HepG2 (cell line): ENCODE data around the gene PXT1. TPM values are rescaled to one million over a fixed set of nuclear protein-coding genes. Genes with fewer than 3 reads are reported as not detected.

ENCODE experiments used
- ATF7-NPFF ChIP-seq: sonication (generic); formaldehyde crosslinking; IDR thresholded peaks from 2 replicates; pipeline ENCODE4 v1.8.1; 2023; ENCODE audit warnings: mild to moderate bottlenecking, low read depth, missing genetic modification reagents, moderate library complexity
- DNMT3B ChIP-seq: conservative IDR thresholded peaks from 2 replicates; pipeline ENCODE4 v1.6.1; 2016; ENCODE audit warnings: missing biosample characterization, control low read depth
- FOXA1 ChIP-seq, 2 experiments: fragments of 450-650 bp in 1 of 2; sonication (generic) in 1 of 2; formaldehyde crosslinking in 1 of 2; IDR thresholded peaks; 2 replicates each; pipeline versions ENCODE4 v1.4.0 to v1.6.1; 2016 to 2020; ENCODE audit warnings: missing genetic modification reagents in 1 of 2
- HCFC1 ChIP-seq: fragments of 150-350 bp; IDR thresholded peaks from 2 replicates; pipeline ENCODE4 v1.6.1; 2014; ENCODE audit warnings: low read depth, low read length
- HDAC1 ChIP-seq: sonication (generic); formaldehyde crosslinking; IDR thresholded peaks from 2 replicates; pipeline ENCODE4 v1.5.1; 2020; ENCODE audit warnings: mild to moderate bottlenecking, missing genetic modification reagents
- HDAC6 ChIP-seq: fragments of 200-600 bp; sonication (generic); IDR thresholded peaks from 2 replicates; pipeline ENCODE4 v1.7.0; 2017; ENCODE audit warnings: mild to moderate bottlenecking, antibody characterized with exemption, low read length, low read depth
- IKZF5 ChIP-seq: IDR thresholded peaks from 2 replicates; pipeline ENCODE4 v1.6.1; 2018; ENCODE audit warnings: missing genetic modification reagents, mild to moderate bottlenecking, missing compliant biosample characterization
- JUND ChIP-seq: sonication (generic); formaldehyde crosslinking; IDR thresholded peaks from 2 replicates; pipeline ENCODE4 v1.8.0; 2022; ENCODE audit warnings: mild to moderate bottlenecking, missing genetic modification reagents
- MED13 ChIP-seq: sonication (generic); formaldehyde crosslinking; IDR thresholded peaks from 2 replicates; pipeline ENCODE4 v1.5.0; 2020; ENCODE audit warnings: missing genetic modification reagents
- MIXL1 ChIP-seq: IDR thresholded peaks from 2 replicates; pipeline ENCODE4 v1.6.1; 2016
- MXI1 ChIP-seq: IDR thresholded peaks from 3 replicates; pipeline ENCODE4 v1.6.1; 2012; ENCODE audit warnings: low read depth, low read length, inconsistent platforms, borderline replicate concordance
- NFIC ChIP-seq: IDR thresholded peaks from 2 replicates; pipeline ENCODE4 v1.6.1; 2012; ENCODE audit warnings: mild to moderate bottlenecking, low read length, inconsistent platforms
- PBX2 ChIP-seq: IDR thresholded peaks from 2 replicates; pipeline ENCODE4 v1.6.1; 2016; ENCODE audit warnings: control low read depth
- POLR2AphosphoS2 ChIP-seq: IDR thresholded peaks from 2 replicates; pipeline ENCODE4 v1.6.1; 2011; ENCODE audit warnings: low read depth, low read length, improper control_type of control experiment
- POLR2AphosphoS5 ChIP-seq: IDR thresholded peaks from 2 replicates; pipeline ENCODE4 v1.6.1; 2012; ENCODE audit warnings: low read depth, low read length
- RFX3 ChIP-seq: IDR thresholded peaks from 2 replicates; pipeline ENCODE4 v1.6.1; 2016; ENCODE audit warnings: missing biosample characterization, missing genetic modification reagents
- SETDB1 ChIP-seq: sonication (generic); formaldehyde crosslinking; IDR thresholded peaks from 2 replicates; pipeline ENCODE4 v1.5.1; 2020; ENCODE audit warnings: missing genetic modification reagents, mild to moderate bottlenecking, borderline replicate concordance
- SRY ChIP-seq: sonication (generic); formaldehyde crosslinking; IDR thresholded peaks from 2 replicates; pipeline ENCODE4 v1.8.0; 2022; ENCODE audit warnings: mild to moderate bottlenecking, missing genetic modification reagents
- TFDP1 ChIP-seq: IDR thresholded peaks from 2 replicates; pipeline ENCODE4 v1.6.1; 2016; ENCODE audit warnings: missing compliant biosample characterization, missing genetic modification reagents, borderline replicate concordance
- ZBTB1 ChIP-seq: sonication (generic); formaldehyde crosslinking; IDR thresholded peaks from 2 replicates; pipeline ENCODE4 v1.4.0; 2020; ENCODE audit warnings: missing genetic modification reagents, borderline replicate concordance
- ZFP1 ChIP-seq: IDR thresholded peaks from 2 replicates; pipeline ENCODE4 v1.6.1; 2016
- ZNF263 ChIP-seq: sonication (generic); formaldehyde crosslinking; IDR thresholded peaks from 2 replicates; pipeline ENCODE4 v1.4.0; 2020; ENCODE audit warnings: missing genetic modification reagents
- ZNF335 ChIP-seq: sonication (generic); formaldehyde crosslinking; IDR thresholded peaks from 2 replicates; pipeline ENCODE4 v1.4.0; 2020; ENCODE audit warnings: missing genetic modification reagents
- ZNF432 ChIP-seq: sonication (generic); formaldehyde crosslinking; IDR thresholded peaks from 2 replicates; pipeline ENCODE4 v1.5.0; 2020; ENCODE audit warnings: missing genetic modification reagents, mild to moderate bottlenecking, borderline replicate concordance
- ZNF550 ChIP-seq: sonication (generic); formaldehyde crosslinking; IDR thresholded peaks from 2 replicates; pipeline ENCODE4 v1.4.0; 2020; ENCODE audit warnings: mild to moderate bottlenecking, missing genetic modification reagents, borderline replicate concordance
- ZNF614 ChIP-seq: IDR thresholded peaks from 2 replicates; pipeline ENCODE4 v1.6.1; 2018; ENCODE audit warnings: missing biosample characterization, missing genetic modification reagents, inconsistent platforms, borderline replicate concordance
- ZNF746 ChIP-seq: sonication (generic); formaldehyde crosslinking; IDR thresholded peaks from 2 replicates; pipeline ENCODE4 v1.8.0; 2022; ENCODE audit warnings: mild to moderate bottlenecking, missing genetic modification reagents
- ZNF790 ChIP-seq: sonication (generic); formaldehyde crosslinking; IDR thresholded peaks from 2 replicates; pipeline ENCODE4 v1.8.0; 2022; ENCODE audit warnings: missing genetic modification reagents, mild to moderate bottlenecking, borderline replicate concordance
- polyA plus RNA-seq, 8 experiments: library from polyadenylated mRNA; depleted of rRNA in 3 of 8; stranded (reverse) in 7 of 8; unstranded in 1 of 8; fragments of >200 nt; fragmentation: Illumina TruSeq in 4 of 8; extraction: Trizol in 4 of 8; gene quantifications; 2 replicates each; pipeline versions ENCODE4 v1.2.1 to v1.2.3, GENCODE V29; 2011 to 2016; ENCODE audit warnings: low read depth in 4 of 8, missing spikeins in 1 of 8, mixed read lengths in 1 of 8; ENCODE audit not compliant: insufficient read depth in 1 of 8
- total RNA-seq, 5 experiments: library from RNA; depleted of rRNA; stranded (reverse); fragments of >200 nt; fragmentation: Illumina TruSeq; extraction: Trizol; gene quantifications; 2 replicates each; pipeline ENCODE4 v1.2.3, GENCODE V29; 2016; ENCODE audit warnings: low read depth in 1 of 5

The PXT1 gene
- total and polyA plus RNA-seq, 2 of the 13 experiments (the other 11 are each of a cell fraction or from before 2014, with no cell fraction given) = 0.04 TPM; not detected in 1

- no peak for TF ChIP-seq ZBTB1 (CRISPR knock-in tag)
- TF ChIP-seq ZNF614 (CRISPR knock-in tag) = no peak
- no peak for TF ChIP-seq POLR2AphosphoS5
- no peak for TF ChIP-seq HDAC6
- no peak for TF ChIP-seq ZNF746 (CRISPR knock-in tag)
- TF ChIP-seq RFX3 (CRISPR knock-in tag) = no peak; the same call in 1 of the 2 replicates
- no peak for TF ChIP-seq ZNF550
- TF ChIP-seq HDAC1 (CRISPR knock-in tag) = 0 out of 2 replicates have a peak, but pooled peaks have one; percentile 25
- no peak for TF ChIP-seq POLR2AphosphoS2
- 0 out of 2 replicates have a peak, but pooled peaks have one; percentile 15 for TF ChIP-seq MIXL1 (CRISPR knock-in tag)
- TF ChIP-seq ZNF263 (CRISPR knock-in tag) = no peak
- TF ChIP-seq SRY (CRISPR knock-in tag) = no peak
- TF ChIP-seq FOXA1 (IDR thresholded peaks at IDR 0.05) = no peak
- 0 out of 2 replicates have a peak, but pooled peaks have one; percentile 14 for TF ChIP-seq FOXA1 (CRISPR knock-in tag; IDR thresholded peaks at IDR 0.05)
- TF ChIP-seq ZNF790 (CRISPR knock-in tag) = no peak
- TF ChIP-seq MXI1 = 0 out of 3 replicates have a peak, but pooled peaks have one; percentile 42
- TF ChIP-seq HCFC1 = no peak
- TF ChIP-seq PBX2 (CRISPR knock-in tag) = peak; percentile 50; the same call in 1 of the 2 replicates
- TF ChIP-seq IKZF5 = no peak
- TF ChIP-seq SETDB1 (CRISPR knock-in tag) = no peak
- TF ChIP-seq JUND (CRISPR knock-in tag) = no peak
- TF ChIP-seq DNMT3B = no peak
- no peak for TF ChIP-seq TFDP1 (CRISPR knock-in tag)
- no peak for TF ChIP-seq ATF7-NPFF (CRISPR knock-in tag)
- no peak for TF ChIP-seq ZNF335
- TF ChIP-seq MED13 (CRISPR knock-in tag) = no peak
- no peak for TF ChIP-seq ZNF432 (CRISPR knock-in tag)
- TF ChIP-seq NFIC = no peak
- no peak for TF ChIP-seq ZFP1 (CRISPR knock-in tag)
These were observed 16.8 kb upstream of the PXT1 start (continued) for GRCh38 chr6:36459501-36459900.
